Activated naive CD4-positive, alpha-beta T cell treated with anti-CD3 and anti-CD28 coated beads, Interleukin-2, amount 50 U/mL, for 24 hours (primary cell): ENCODE measurements around the gene BCAP31.
"Not testable (repeated sequence)": the region's sequence is repeated elsewhere in the genome, so short reads cannot be mapped to it uniquely, and the experiment has no call there.

Experiments
- H3K27ac Mint-ChIP-seq: one replicate; pipeline ENCODE4 v1.8.0; 2021; ENCODE audit warnings: mild to moderate bottlenecking, mixed read lengths
- H3K27me3 Mint-ChIP-seq: one replicate; pipeline ENCODE4 v1.8.0; 2021; ENCODE audit warnings: mixed read lengths
- H3K36me3 Mint-ChIP-seq: one replicate; pipeline ENCODE4 v1.8.0; 2021; ENCODE audit warnings: mixed read lengths
- H3K4me1 Mint-ChIP-seq: one replicate; pipeline ENCODE4 v1.8.0; 2021; ENCODE audit warnings: mixed read lengths
- H3K4me3 Mint-ChIP-seq: one replicate; pipeline ENCODE4 v1.8.0; 2021; ENCODE audit warnings: mild to moderate bottlenecking, mixed read lengths
- H3K9me3 Mint-ChIP-seq: one replicate; pipeline ENCODE4 v1.8.0; 2021; ENCODE audit warnings: mixed read lengths

BCAP31 gene

DNA sequence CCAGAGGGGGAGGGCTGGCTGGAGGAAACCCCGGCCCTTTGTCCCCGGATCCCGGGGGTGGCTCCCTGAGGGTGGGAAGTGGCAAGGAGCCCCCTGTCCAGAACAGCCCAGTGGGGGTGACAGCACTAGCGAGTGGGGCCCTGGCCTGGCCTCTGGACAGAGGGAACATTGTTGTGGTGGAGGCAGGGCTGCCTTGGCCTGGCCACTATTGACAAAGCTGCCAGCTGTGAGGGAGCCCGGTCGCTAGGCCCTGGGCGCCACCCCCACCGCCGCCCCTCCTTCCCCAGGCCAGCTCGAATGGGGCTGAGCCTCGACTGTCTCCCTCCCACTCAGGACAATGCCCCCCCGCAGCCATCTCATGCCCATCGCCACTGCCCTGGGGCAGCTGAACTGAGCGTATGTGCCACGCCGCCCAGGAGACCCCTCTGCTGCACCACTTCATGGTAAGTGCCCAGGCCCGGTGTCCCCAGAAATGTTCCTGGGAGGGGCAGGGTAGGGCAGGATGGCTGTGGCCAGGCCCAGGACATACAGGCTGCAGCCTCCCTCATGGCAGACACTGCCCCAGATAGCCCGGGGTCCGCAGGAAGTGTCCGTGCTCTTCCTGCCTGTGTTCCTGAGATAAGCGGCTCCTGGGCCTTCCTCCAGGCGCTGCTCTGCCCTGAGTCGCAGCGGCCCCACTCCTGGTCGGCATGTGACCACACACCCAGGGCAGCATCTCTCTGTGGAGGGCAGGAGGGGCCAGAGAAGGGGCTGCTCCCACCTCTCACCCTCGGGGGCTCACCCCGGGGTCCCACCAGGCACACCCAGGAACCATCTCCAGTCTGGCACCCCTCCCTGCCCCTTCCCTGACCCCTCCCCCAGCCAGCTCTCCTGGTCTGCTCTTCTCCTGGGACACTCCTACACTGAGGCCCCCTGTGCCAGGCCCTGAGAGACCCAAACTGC is 41.2 kb upstream of the BCAP31 start:
- Mint-ChIP-seq H3K27me3 (no peaks in the 10 kb centered on the region), H3K27ac (no peak overlapping the region), H3K4me1 (peaks cover 13% of the 10 kb centered on the region), H3K4me3 (no peak overlapping the region), H3K36me3 (no peaks in the 10 kb centered on the region), H3K9me3 (no peaks in the 10 kb centered on the region)

DNA sequence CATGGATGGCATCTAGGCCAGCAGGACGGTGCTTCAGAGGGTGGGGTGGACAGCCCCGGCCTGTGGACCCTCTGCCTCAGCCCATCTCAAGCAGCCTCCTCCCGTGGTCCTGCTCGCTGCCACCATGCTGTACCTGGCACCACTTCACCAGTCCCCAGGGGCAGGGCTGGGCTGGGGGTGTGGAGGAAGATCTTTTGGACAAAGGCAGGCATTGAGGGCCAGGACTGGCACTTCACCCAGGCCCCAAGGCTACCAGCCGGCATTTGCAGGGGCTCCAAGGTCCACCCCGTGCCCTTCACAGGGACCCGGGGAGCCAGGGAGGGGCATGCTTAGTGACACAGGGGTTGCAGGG is 40.6 kb upstream of the BCAP31 start:
- no peak overlapping the region for H3K27ac Mint-ChIP-seq
- H3K4me3 Mint-ChIP-seq, result no peak overlapping the region
- no peaks in the 10 kb centered on the region for H3K27me3 Mint-ChIP-seq
- no peaks in the 10 kb centered on the region for H3K9me3 Mint-ChIP-seq
- no peaks in the 10 kb centered on the region for H3K36me3 Mint-ChIP-seq
- H3K4me1 Mint-ChIP-seq, result peaks cover 13% of the 10 kb centered on the region

DNA sequence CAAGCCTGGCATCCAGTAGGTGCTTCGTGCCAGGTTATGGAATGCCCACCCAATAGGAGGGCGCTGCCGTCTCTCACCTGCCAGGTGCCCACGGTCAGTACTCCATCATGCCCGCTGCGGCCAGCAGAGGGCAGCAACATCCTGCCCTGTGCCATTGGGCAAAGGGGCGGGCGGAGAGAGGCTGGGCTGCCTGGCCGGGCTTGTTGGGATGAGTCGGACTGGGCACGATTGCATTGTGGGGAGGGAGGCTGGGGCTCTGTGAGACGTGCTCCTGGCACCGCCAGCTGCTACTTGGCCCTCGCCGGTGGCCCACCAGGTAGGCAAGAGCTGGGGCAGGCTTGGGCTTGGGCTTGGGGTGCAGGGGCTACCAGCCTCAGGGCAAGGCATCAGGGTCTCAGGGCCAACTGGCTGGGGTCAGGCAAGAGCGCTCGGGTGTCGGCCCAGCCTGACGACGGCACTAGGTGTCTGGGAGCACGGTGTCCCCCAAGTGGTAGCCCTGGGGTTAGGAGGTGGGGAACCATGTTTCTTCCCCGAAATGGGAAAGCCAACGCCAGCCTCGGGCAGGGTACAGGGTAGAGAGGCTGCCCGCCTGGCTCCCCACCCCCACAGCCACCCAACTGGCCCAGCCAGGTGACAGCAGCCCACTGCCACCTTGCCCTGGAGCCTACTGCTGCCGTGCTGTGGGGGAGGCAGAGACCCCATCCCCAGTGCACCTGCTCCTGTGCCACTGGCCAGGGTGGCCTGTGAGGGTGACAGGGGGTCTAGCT is 40.0 kb upstream of the BCAP31 start, which contains the start of gene PLXNB3:
PLXNB3 (plus strand) TSS at position 261 of the 767 bp plus-strand sequence. CDS start 1,287 bp downstream, outside the sequence.
- Mint-ChIP-seq H3K4me3 (no peak within 1 kb of the TSS), H3K27me3 (no peaks in the 10 kb centered on the region), H3K27ac (no peak within 1 kb of the TSS), H3K4me1 (peaks cover 13% of the 10 kb centered on the region), H3K9me3 (no peaks in the 10 kb centered on the region), H3K36me3 (no peaks in the 10 kb centered on the region)

DNA sequence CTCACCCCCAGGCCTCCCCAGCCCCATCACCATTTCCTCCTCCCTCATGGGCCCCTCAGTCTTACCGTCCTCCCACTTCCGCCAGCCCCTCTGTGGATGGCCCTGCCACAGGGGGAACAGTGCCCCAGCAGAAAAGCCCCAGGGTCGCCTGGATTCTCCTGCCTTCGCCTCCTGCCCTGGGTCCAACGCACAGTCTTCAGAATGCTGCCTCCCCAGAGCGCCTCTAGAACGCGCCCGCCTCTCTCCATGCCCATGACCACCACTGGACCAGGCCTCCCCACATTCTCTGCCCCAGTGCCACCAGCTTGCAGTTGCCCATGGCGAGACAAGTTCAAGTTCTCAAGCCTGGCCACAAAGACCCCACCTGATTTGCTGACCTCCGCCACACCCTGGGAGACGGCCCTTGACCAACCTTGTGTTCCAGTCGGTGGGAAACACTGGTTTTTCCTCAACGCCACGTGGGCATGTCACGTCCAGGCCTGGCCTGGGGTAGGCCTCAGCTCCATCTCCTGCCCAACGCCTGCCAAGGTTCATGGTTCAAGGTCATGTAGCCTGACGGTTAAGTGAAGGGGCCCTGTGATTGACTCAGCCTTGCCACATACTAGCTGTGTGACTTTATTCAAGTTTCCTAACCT is 39.2 kb upstream of the BCAP31 start:
- H3K4me1 Mint-ChIP-seq, result peaks cover 13% of the 10 kb centered on the region
- H3K27ac Mint-ChIP-seq, result no peak overlapping the region

GRCh38 chrX:153762626-153763173 is 38.5 kb upstream of the BCAP31 start:
- H3K4me3 Mint-ChIP-seq, result no peak overlapping the region
- H3K27me3 Mint-ChIP-seq, result no peaks in the 10 kb centered on the region
- peaks cover 10% of the 10 kb centered on the region for H3K4me1 Mint-ChIP-seq
- no peaks in the 10 kb centered on the region for H3K36me3 Mint-ChIP-seq
- no peaks in the 10 kb centered on the region for H3K9me3 Mint-ChIP-seq
- no peak overlapping the region for H3K27ac Mint-ChIP-seq

More for the DNA sequence above, 39.2 kb upstream of the BCAP31 start:
- Mint-ChIP-seq H3K27me3 (no peaks in the 10 kb centered on the region), H3K36me3 (no peaks in the 10 kb centered on the region), H3K4me3 (no peak overlapping the region), H3K9me3 (no peaks in the 10 kb centered on the region)

GRCh38 chrX:153761863-153762262 is 37.7 kb upstream of the BCAP31 start:
- H3K9me3 Mint-ChIP-seq, result no peaks in the 10 kb centered on the region
- no peak overlapping the region for H3K27ac Mint-ChIP-seq
- H3K4me3 Mint-ChIP-seq, result no peak overlapping the region
- H3K36me3 Mint-ChIP-seq, result no peaks in the 10 kb centered on the region
- H3K4me1 Mint-ChIP-seq, result peaks cover 10% of the 10 kb centered on the region
- H3K27me3 Mint-ChIP-seq, result no peaks in the 10 kb centered on the region

DNA sequence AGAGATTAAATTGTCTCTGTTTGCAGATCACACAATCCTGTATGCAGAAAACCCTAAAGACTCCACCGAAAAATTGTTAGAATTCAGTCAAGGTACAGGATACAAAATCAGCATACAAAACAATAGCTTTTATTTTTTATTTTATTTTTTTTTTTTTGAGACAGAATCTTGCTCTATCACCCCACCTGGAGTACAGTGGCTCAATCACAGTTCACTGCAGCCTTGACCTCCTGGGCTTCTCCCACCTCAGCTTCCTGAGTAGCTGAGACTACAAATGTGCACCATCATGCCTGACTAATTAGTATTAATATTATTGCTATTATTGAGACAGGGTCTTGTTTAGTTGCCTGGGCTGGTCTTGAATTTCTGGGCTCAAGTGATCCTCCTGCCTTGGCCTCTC is 30.9 kb upstream of the BCAP31 start:
- Mint-ChIP-seq H3K9me3 (no peaks in the 10 kb centered on the region), H3K27ac (no peak overlapping the region), H3K4me1 (no peaks in the 10 kb centered on the region), H3K4me3 (no peak overlapping the region), H3K36me3 (no peaks in the 10 kb centered on the region), H3K27me3 (no peaks in the 10 kb centered on the region)

GRCh38 chrX:153750127-153750774 is 26.1 kb upstream of the BCAP31 start:
- no peak overlapping the region for H3K27ac Mint-ChIP-seq
- no peaks in the 10 kb centered on the region for H3K36me3 Mint-ChIP-seq
- H3K27me3 Mint-ChIP-seq, result peaks cover 1% of the 10 kb centered on the region
- no peak overlapping the region for H3K4me3 Mint-ChIP-seq
- no peaks in the 10 kb centered on the region for H3K9me3 Mint-ChIP-seq
- no peaks in the 10 kb centered on the region for H3K4me1 Mint-ChIP-seq

GRCh38 chrX:153749017-153749416 is 24.8 kb upstream of the BCAP31 start:
- H3K4me1 Mint-ChIP-seq, H3K27ac Mint-ChIP-seq, H3K27me3 Mint-ChIP-seq, H3K36me3 Mint-ChIP-seq, H3K4me3 Mint-ChIP-seq, H3K9me3 Mint-ChIP-seq: not testable (repeated sequence)

DNA sequence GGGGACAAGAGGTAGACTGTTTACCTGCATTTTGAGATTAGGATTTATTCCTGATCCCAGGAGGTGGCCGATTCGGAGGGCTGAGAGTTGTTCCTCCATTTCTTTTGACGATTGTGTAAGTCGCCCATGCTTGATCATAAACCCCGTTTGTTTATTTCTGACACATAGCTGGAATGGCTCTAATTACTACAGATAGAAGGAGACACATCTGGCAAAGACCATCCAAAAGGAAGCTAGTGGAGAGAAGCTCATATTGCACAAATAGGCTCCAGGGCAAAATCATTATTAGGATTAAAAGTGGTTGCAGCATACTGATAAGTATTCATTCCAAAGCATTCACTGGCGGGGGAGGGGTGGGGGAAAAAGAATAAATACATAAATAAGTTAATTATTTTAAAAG is 22.8 kb upstream of the BCAP31 start:
- H3K4me3 Mint-ChIP-seq, H3K4me1 Mint-ChIP-seq, H3K27ac Mint-ChIP-seq, H3K36me3 Mint-ChIP-seq, H3K9me3 Mint-ChIP-seq, H3K27me3 Mint-ChIP-seq: not testable (repeated sequence)

DNA sequence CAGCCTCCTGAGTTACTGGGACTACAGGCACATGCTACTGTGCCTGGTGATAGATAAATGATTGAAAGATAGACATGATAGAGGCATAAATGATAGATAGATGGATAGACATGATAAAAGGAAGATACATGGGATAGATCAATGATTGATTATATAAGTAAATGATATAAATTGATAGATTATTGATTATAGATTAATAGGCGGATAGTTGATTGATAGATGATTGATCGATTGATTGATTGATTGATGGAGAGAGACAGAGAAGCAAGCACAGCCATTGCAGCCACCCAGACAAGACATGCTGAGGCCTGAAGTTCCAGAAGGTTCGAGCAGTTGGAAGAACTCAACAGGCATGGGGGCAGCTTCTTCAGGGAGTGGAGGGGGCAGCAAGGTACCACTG is 22.2 kb upstream of the BCAP31 start:
- H3K36me3 Mint-ChIP-seq, result no peaks in the 10 kb centered on the region
- no peaks in the 10 kb centered on the region for H3K9me3 Mint-ChIP-seq
- H3K4me1 Mint-ChIP-seq, result no peaks in the 10 kb centered on the region
- H3K27me3 Mint-ChIP-seq, result peaks cover 1% of the 10 kb centered on the region
- H3K4me3 Mint-ChIP-seq, result no peak overlapping the region
- no peak overlapping the region for H3K27ac Mint-ChIP-seq

DNA sequence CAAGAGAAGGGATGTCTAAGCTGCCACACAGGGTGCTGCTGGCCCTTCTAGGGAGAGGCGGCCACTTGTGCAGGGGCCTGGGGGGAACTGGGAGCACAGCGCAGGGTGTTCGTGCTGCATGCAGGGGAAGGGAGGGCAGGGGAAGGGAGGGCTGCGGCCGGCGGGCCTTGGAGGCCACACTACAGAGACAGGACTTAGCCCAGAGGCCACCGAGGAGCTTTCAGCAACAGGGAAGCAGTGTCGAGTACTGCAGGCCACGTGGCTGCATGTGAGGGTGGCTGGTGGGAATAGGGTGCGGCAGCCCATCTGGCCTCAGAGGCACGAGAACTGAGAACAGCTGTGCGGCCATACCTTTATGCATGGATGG is 20.9 kb upstream of the BCAP31 start:
- H3K27me3 Mint-ChIP-seq, H3K27ac Mint-ChIP-seq, H3K4me3 Mint-ChIP-seq, H3K36me3 Mint-ChIP-seq, H3K9me3 Mint-ChIP-seq: not testable (repeated sequence)
- peaks cover 11% of the 10 kb centered on the region for H3K4me1 Mint-ChIP-seq

GRCh38 chrX:153744210-153745066 is 20.3 kb upstream of the BCAP31 start:
- Mint-ChIP-seq H3K4me3 (no peak overlapping the region), H3K4me1 (peaks cover 12% of the 10 kb centered on the region), H3K36me3 (no peaks in the 10 kb centered on the region), H3K9me3 (no peaks in the 10 kb centered on the region), H3K27ac (no peak overlapping the region), H3K27me3 (peaks cover 1% of the 10 kb centered on the region)

- peaks cover 12% of the 10 kb centered on the region for H3K4me1 Mint-ChIP-seq
- H3K36me3 Mint-ChIP-seq, H3K27me3 Mint-ChIP-seq, H3K9me3 Mint-ChIP-seq, H3K4me3 Mint-ChIP-seq, H3K27ac Mint-ChIP-seq: not testable (repeated sequence)
These were observed 19.5 kb upstream of the BCAP31 start for GRCh38 chrX:153743468-153744209.
